Mesendoderm (in vitro differentiated cells): ENCODE measurements around the gene PARVG.

Source experiments
- DNase-seq: peaks from one replicate; pipeline ENCODE4 v3.0.0; 2013
- H2AK5ac ChIP-seq: 2 replicates; pipeline ENCODE4 v1.6.1; 2013; ENCODE audit warnings: low read length, inconsistent platforms
- H2BK120ac ChIP-seq: 2 replicates; pipeline ENCODE4 v1.6.1; 2013; ENCODE audit warnings: low read depth, mild to moderate bottlenecking, low read length, moderate library complexity, mixed read lengths
- H2BK15ac ChIP-seq: replicated peaks from 2 replicates; pipeline ENCODE4 v1.6.1; 2013; ENCODE audit warnings: low read depth, mild to moderate bottlenecking, moderate library complexity
- H2BK5ac ChIP-seq: 2 replicates; pipeline ENCODE4 v1.6.1; 2013; ENCODE audit warnings: low read length, inconsistent platforms
- H3K18ac ChIP-seq: 2 replicates; pipeline ENCODE4 v1.6.1; 2013; ENCODE audit warnings: mild to moderate bottlenecking, low read length, mixed read lengths
- H3K23ac ChIP-seq: one replicate; pipeline ENCODE4 v1.6.1; 2013; ENCODE audit warnings: low read length
- H3K27ac ChIP-seq: 2 replicates; pipeline ENCODE4 v1.5.1; 2013; ENCODE audit warnings: low read depth, mild to moderate bottlenecking, inconsistent platforms, low read length, moderate library complexity
- H3K27me3 ChIP-seq: 2 replicates; pipeline ENCODE4 v1.6.1; 2013; ENCODE audit warnings: low read length, control low read depth, mild to moderate bottlenecking, inconsistent platforms; ENCODE audit not compliant: insufficient read depth, poor library complexity
- H3K36me3 ChIP-seq: 2 replicates; pipeline ENCODE4 v1.6.1; 2013; ENCODE audit warnings: low read length, inconsistent platforms; ENCODE audit not compliant: control insufficient read depth, insufficient read depth
- H3K4ac ChIP-seq: one replicate; pipeline ENCODE4 v1.6.1; 2013; ENCODE audit warnings: low read depth, mild to moderate bottlenecking, low read length, moderate library complexity
- H3K4me1 ChIP-seq: 2 replicates; pipeline ENCODE4 v1.6.1; 2013; ENCODE audit warnings: low read depth, low read length, inconsistent platforms; ENCODE audit not compliant: control insufficient read depth
- H3K4me2 ChIP-seq: 2 replicates; pipeline ENCODE4 v1.6.1; 2013; ENCODE audit warnings: low read length
- H3K4me3 ChIP-seq: 2 replicates; pipeline ENCODE4 v1.5.1; 2013; ENCODE audit warnings: mild to moderate bottlenecking, low read length
- H3K56ac ChIP-seq: one replicate; pipeline ENCODE4 v1.6.1; 2013; ENCODE audit warnings: low read length
- H3K79me1 ChIP-seq: 2 replicates; pipeline ENCODE4 v1.6.1; 2013; ENCODE audit warnings: low read length, inconsistent platforms
- H3K79me2 ChIP-seq: 2 replicates; pipeline ENCODE4 v1.6.1; 2013; ENCODE audit warnings: mild to moderate bottlenecking, low read length; ENCODE audit not compliant: control insufficient read depth, insufficient read depth
- H3K9ac ChIP-seq: 2 replicates; pipeline ENCODE4 v1.6.1; 2013; ENCODE audit warnings: low read length, inconsistent platforms
- H4K5ac ChIP-seq: one replicate; pipeline ENCODE4 v1.6.1; 2013; ENCODE audit warnings: low read length
- H4K8ac ChIP-seq: one replicate; pipeline ENCODE4 v1.6.1; 2013; ENCODE audit warnings: low read depth, mild to moderate bottlenecking, control low read depth, low read length, moderate library complexity
- WGBS: extraction: QIAGEN DNeasy Blood & Tissue Kit; methylation state at CpG from one replicate; pipeline ENCODE4 v1.1.7; 2013; ENCODE audit warnings: low lambda C conversion rate, missing lambda C conversion rate; ENCODE audit not compliant: insufficient coverage; ENCODE audit errors: extremely low coverage; 5-methylcytosine and 5-hydroxymethylcytosine counted together

PARVG gene

DNA sequence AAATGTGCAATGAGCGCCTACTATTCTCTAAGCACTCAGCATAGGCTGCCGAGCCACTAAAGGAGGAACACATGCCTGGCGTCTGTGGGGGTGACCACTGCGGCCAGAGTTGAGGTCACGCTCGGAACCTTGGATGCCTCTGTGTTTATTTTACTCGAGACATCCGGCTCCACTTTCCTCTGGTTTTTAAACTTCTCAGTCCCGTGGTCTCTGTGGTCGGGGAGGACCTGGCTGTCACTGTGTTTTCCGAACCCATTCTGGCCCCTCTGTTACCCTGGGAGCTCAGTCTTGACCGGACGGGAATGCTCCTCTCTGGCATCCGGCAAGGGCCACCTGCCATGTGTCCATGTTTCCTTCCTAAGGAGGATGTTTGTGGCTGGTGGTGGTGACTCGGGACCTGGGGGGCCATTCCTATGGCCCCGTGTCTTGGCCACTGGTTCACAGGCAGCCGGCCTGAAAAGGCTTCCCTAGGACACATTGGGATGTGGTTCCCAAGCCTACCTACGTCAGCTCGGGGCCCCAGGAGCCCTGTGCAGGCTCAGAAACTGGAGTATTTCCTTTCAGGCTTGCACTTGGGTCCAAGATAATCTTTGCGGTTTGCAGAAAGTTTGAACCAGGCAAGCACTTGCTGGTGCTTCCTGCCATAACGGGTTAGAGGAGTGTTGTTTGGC, 46.7 kb upstream of the PARVG start:
- Histone ChIP-seq H2BK5ac (no peak overlapping the region), H3K36me3 (peaks cover 1% of the 10 kb centered on the region), H3K27me3 (no peaks in the 10 kb centered on the region), H3K79me2 (no peaks in the 10 kb centered on the region), H4K5ac (no peak overlapping the region), H4K8ac (no peak overlapping the region), H3K4ac (no peak overlapping the region), H3K4me2 (no peak overlapping the region), H3K4me3 (no peak overlapping the region), H3K4me1 (peaks cover 1% of the 10 kb centered on the region), H2BK15ac (no peak overlapping the region), H3K79me1 (no peaks in the 10 kb centered on the region), H2AK5ac (no peak overlapping the region), H3K9ac (no peak overlapping the region), H3K18ac (no peak overlapping the region), H3K56ac (no peak overlapping the region), H3K23ac (no peak overlapping the region), H3K27ac (no peak overlapping the region), H2BK120ac (no peak overlapping the region)
- WGBS = no CpG with 5 or more reads among the region's 21 CpGs
- no peak for DNase-seq

DNA sequence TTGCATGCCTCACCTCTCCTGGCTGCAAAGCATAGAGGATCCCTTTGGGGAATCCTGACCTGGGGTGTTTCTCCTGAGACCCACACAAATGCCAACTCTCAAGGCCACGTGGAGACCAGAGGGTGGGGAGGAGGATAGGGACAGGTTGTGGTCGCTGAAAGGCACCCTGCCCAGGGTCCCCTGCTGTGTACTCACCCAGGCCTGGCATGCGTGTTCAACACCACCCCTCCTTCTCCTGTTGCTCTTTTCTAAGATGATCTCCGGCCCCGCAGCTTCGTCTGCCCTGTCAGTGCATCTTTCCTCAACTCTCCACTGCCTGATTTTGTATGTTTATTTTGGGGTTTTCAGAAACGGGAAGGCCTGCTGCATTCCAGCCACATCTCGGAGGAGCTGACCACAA, 44.6 kb upstream of the PARVG start:
- no peak overlapping the region for H4K8ac ChIP-seq
- H3K27ac ChIP-seq = no peak overlapping the region
- H3K9ac ChIP-seq = no peak overlapping the region
- H2AK5ac ChIP-seq = no peak overlapping the region
- H3K27me3 ChIP-seq = no peaks in the 10 kb centered on the region
- H3K4me2 ChIP-seq = no peak overlapping the region
- no peak overlapping the region for H2BK15ac ChIP-seq
- no peaks in the 10 kb centered on the region for H3K79me1 ChIP-seq
- no peak overlapping the region for H3K56ac ChIP-seq
- no peak overlapping the region for H2BK120ac ChIP-seq
- H3K4ac ChIP-seq = no peak overlapping the region
- DNase-seq = no peak
- H3K79me2 ChIP-seq = no peaks in the 10 kb centered on the region
- H3K4me3 ChIP-seq = no peak overlapping the region
- H3K18ac ChIP-seq = no peak overlapping the region
- no CpG with 5 or more reads among the region's 8 CpGs for WGBS
- H3K4me1 ChIP-seq = peaks cover 1% of the 10 kb centered on the region
- no peak overlapping the region for H2BK5ac ChIP-seq
- H3K23ac ChIP-seq = no peak overlapping the region
- H4K5ac ChIP-seq = no peak overlapping the region
- H3K36me3 ChIP-seq = peaks cover 1% of the 10 kb centered on the region

GRCh38 chr22:44136786-44137185, 43.9 kb upstream of the PARVG start:
- H3K4me3 ChIP-seq = no peak overlapping the region
- no peak overlapping the region for H2BK5ac ChIP-seq
- no peak overlapping the region for H3K56ac ChIP-seq
- peaks cover 1% of the 10 kb centered on the region for H3K36me3 ChIP-seq
- no peak for DNase-seq
- no peaks in the 10 kb centered on the region for H3K27me3 ChIP-seq
- H3K9ac ChIP-seq = no peak overlapping the region
- no peaks in the 10 kb centered on the region for H3K79me1 ChIP-seq
- H3K23ac ChIP-seq = no peak overlapping the region
- no peak overlapping the region for H3K4me2 ChIP-seq
- H4K8ac ChIP-seq = no peak overlapping the region
- H2BK15ac ChIP-seq = no peak overlapping the region
- H2AK5ac ChIP-seq = no peak overlapping the region
- no peaks in the 10 kb centered on the region for H3K79me2 ChIP-seq
- no peak overlapping the region for H2BK120ac ChIP-seq
- H3K27ac ChIP-seq = no peak overlapping the region
- no peak overlapping the region for H3K18ac ChIP-seq
- H3K4ac ChIP-seq = no peak overlapping the region
- no peak overlapping the region for H4K5ac ChIP-seq
- H3K4me1 ChIP-seq = peaks cover 1% of the 10 kb centered on the region

DNA sequence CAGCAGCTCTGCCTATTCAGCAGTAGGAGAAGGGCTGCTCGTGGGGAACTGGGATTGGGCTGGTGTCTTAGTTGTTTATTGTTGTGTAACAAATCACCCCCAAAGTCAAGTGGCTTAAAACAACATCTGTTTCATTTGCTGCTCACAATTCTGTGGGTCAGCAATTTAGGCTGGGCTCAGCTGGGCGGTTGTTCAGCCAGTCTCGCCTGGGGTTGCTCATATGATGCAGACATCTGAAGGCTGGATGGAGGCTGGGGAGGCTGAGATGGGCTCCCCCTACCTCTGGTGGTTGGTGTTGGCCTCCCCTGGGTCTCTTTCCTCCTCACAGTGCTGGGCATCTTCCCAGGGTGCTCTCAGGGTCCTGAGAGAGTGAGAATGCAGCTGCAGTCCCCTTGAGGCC, 43.3 kb upstream of the PARVG start:
- Histone ChIP-seq H3K56ac (no peak overlapping the region), H3K9ac (no peak overlapping the region), H3K4me2 (no peak overlapping the region), H2BK120ac (no peak overlapping the region), H3K79me2 (no peaks in the 10 kb centered on the region), H3K27me3 (no peaks in the 10 kb centered on the region), H2AK5ac (no peak overlapping the region), H3K4me1 (peaks cover 1% of the 10 kb centered on the region), H3K27ac (no peak overlapping the region), H3K4me3 (no peak overlapping the region), H3K79me1 (no peaks in the 10 kb centered on the region), H3K23ac (no peak overlapping the region), H3K4ac (no peak overlapping the region), H2BK15ac (no peak overlapping the region), H2BK5ac (no peak overlapping the region), H4K8ac (no peak overlapping the region), H4K5ac (no peak overlapping the region), H3K18ac (no peak overlapping the region), H3K36me3 (peaks cover 1% of the 10 kb centered on the region)
- WGBS = no CpG with 5 or more reads among the region's 3 CpGs
- no peak for DNase-seq

DNA sequence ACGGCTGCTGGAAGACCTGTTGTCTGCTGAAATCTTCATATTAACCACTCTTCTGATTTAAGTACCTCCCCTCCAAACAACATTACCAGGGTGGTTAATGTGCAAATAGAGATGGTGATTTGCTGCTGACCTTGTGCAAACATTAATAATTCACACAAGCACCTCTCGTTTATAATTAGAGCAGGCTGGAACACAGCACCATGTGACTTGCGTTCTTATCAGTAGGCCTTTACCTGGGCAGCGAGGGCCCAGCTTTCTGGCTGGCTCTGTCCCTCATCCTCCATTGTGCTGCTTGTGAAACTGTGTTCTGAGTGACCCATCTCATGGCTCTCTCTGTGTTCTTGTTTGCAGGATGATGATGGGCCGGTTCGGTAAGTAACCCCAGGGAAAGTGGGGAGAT, 41.0 kb upstream of the PARVG start:
- Histone ChIP-seq H3K23ac (no peak overlapping the region), H3K36me3 (peaks cover 1% of the 10 kb centered on the region), H2BK5ac (no peak overlapping the region), H3K18ac (no peak overlapping the region), H3K9ac (no peak overlapping the region), H2BK120ac (no peak overlapping the region), H3K27ac (no peak overlapping the region), H3K27me3 (no peaks in the 10 kb centered on the region), H3K4me3 (no peak overlapping the region), H4K5ac (no peak overlapping the region), H4K8ac (no peak overlapping the region), H3K4ac (no peak overlapping the region), H2BK15ac (no peak overlapping the region), H3K79me1 (no peaks in the 10 kb centered on the region), H2AK5ac (no peak overlapping the region), H3K4me2 (no peak overlapping the region), H3K56ac (no peak overlapping the region), H3K79me2 (no peaks in the 10 kb centered on the region), H3K4me1 (no peaks in the 10 kb centered on the region)
- no peak for DNase-seq
- no CpG with 5 or more reads among the region's 6 CpGs for WGBS

DNA sequence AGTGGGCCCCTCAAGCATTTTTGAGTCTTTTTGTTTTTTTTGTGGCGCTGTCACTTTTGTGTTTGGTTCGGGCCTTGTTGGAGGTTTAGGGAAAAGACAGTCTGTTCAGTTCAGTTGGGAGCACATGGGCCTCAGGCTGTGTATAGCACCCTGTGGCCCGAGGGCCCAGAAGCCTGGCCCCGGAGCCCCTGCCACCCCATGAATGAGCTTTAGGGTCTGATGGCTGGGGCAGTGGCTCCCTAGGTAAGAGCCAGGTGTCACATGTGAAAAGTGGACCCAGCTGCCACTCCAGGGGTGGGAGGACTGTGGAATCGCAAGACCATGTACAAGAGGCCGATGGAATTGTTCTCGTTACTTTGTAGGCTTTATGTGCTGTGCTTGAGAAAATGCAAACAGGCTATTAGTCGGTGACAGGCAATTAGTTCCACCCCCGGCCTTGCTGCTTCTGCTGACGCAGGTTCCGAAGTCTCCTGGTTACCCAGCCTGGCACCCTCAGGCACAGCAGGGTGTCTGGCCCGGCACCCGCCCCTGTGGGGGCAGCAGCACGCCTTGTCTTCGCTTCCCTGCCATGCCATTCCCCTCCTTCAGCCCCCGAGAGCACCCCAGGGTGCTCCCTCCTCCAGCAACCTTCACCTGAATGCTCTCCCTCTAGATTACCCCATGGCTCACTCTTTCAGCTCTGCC, 38.2 kb upstream of the PARVG start:
- WGBS = no CpG with 5 or more reads among the region's 16 CpGs
- H3K79me2 ChIP-seq = no peaks in the 10 kb centered on the region
- H2BK120ac ChIP-seq = no peak overlapping the region
- DNase-seq = no peak
- H3K27ac ChIP-seq = no peak overlapping the region
- no peak overlapping the region for H2BK15ac ChIP-seq
- H3K79me1 ChIP-seq = peaks cover 3% of the 10 kb centered on the region
- no peak overlapping the region for H4K8ac ChIP-seq
- no peak overlapping the region for H3K4ac ChIP-seq
- H3K4me3 ChIP-seq = no peak overlapping the region
- no peak overlapping the region for H3K18ac ChIP-seq
- no peak overlapping the region for H2AK5ac ChIP-seq
- H3K36me3 ChIP-seq = peaks cover 2% of the 10 kb centered on the region
- H3K4me2 ChIP-seq = no peak overlapping the region
- H4K5ac ChIP-seq = no peak overlapping the region
- no peak overlapping the region for H3K56ac ChIP-seq
- no peaks in the 10 kb centered on the region for H3K27me3 ChIP-seq
- no peak overlapping the region for H2BK5ac ChIP-seq
- peaks cover 11% of the 10 kb centered on the region for H3K4me1 ChIP-seq
- H3K9ac ChIP-seq = no peak overlapping the region
- H3K23ac ChIP-seq = no peak overlapping the region
